Stimulated activated CD4-positive, alpha-beta T cell treated with anti-CD3 and anti-CD28 coated beads, Interleukin-1b, Interleukin-23, amount 100 ng/mL, for 24 hours (primary cell): ENCODE measurements around the gene EHBP1L1.
A peak's percentile ranks its signal among the peaks of the same experiment; 100 is the strongest.

Source experiments
- DNase-seq, 4 experiments: peaks; one replicate each; pipeline ENCODE4 v3.0.0-alpha.2; 2020; ENCODE audit warnings: low read depth in 4 of 4, low spot score in 1 of 4

Gene EHBP1L1

DNA sequence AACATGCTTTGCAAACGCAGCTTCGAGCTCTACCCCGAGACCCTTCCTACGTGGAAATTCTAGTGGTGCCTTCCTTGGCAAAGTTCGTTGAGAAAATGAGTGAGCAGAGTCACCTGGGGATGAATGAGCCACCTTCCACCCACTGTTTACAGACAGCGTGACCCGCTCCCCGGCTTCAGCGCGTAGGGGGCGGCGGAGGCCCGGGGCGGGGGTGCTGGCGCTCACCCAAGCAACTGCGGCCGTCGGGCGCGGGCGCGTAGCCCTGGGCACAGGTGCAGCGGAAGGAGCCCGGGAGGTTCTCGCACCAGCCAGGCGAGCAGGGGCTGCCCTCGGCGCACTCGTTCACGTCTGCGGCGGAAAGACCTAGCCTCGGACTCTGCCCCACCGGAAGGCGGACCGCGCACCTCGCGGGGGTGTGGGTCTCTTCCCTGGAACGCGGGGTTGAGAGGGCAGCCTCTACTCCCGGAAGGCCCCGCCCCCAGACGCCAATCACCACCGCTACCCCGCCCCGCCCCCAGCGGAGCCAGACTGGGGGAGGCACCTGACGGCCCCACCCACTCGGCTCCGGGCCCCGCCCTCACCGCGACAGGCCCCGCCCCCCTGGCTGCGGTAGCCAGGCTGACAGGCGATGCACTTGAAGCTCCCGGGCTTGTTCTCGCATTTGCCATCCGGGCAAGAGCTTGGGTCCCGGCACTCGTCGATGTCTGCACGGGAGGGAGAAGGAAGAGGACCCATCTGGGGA is 29.5 kb upstream of the EHBP1L1 start:
- peak; percentile 97 to 99 (median 98) for DNase-seq

DNA sequence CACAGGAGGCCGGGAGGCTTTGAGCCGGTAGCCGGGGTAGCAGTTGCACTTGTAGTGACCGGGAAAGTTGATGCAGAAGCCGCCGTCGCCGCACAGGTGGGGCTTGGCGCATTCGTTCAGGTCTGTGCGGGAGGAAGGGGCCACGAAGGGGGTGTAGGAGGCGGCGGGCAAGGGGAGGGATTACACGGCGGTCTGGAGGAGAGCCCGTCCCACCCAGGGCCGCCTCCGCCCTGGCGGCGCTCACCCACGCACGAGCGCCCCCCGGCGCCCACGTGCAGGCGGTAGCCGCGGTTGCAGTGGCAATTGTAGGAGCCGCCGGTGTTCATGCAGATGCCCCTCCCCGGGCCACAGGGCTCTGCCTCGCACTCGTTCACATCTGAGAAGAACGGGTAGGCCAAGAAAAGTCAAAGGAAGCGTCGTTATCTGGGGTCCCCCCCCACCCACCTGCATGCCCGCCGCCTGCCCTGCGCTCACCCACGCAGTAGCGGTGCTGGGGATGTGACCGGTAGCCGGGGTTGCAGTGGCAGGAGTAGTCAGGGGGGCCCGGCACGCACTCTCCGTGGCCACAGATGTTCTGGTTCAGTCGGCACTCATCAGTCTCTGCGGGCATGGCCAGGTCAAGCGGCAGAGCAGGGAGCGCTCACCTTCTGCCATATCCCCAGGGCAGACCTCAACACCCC is 28.3 kb upstream of the EHBP1L1 start:
- DNase-seq = no peak

- no peak for DNase-seq
These were observed 27.5 kb upstream of the EHBP1L1 start for GRCh38 chr11:65548395-65548794.

- no peak for DNase-seq
These were observed 26.8 kb upstream of the EHBP1L1 start for GRCh38 chr11:65549096-65549495.

DNA sequence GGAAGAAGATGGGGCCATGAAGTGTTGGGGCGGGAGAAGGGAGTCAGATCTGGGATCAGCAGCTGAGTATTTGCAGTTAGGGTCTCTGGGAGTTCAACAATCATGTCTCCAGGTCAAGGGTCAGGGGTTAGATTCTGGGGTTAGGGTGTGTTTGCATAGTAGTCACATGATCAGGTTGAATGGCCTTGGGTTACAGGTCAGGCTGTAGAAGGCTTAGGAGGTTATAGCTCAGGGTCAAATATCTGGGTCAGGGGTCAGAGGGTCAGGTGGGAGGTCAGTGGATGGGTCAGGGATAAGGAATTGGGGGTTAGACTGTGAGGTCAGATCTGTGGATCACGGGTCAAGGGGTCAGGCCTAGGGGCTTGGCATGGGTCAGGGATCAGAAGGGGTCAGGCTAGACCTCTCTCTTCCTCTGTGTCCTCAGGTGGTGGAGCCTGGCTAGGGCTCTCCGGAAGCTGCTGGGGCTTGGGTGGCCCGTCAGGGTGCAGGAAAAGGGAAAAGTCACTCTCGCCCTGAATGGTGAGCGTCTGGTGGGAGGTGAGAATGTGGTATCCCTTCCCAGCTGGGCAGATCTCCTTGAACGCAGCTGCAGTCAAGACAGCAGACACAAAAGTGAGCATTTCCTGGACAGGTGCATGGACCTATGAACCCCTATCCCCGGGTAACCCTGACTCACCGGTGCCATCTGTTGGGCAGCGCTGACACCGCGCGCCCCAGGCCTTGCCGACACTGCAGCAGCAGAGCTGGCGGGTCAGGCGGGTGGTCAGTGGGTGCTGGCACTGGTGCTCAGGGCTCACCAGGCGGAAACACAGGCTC is 24.1 kb upstream of the EHBP1L1 start:
- DNase-seq = no peak

DNA sequence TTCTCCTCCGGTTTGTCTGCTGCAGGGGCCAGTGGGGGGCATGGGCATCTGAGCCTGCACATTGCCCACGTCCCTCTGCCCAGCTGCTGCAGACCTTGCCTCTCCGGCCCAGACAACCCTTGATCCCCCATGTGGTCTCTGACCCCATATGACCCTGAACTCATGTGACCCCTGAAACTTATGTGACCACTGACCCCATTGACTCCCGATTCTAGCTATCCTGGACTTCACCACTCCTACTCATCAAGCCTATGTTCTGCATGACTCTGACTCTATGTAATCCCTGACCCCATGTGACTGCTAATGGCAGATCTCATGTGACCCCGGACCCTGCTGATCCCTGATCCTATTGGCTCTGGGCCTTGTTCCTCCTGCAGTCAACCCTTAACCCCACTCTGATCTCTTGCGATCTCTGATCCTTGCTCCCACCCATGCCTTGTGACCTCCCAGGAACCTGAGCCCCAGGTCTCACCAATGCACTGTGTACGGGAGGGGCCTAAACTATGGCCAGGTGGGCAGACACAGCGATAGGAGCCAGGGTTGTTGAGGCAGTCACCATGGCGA is 23.4 kb upstream of the EHBP1L1 start:
- no peak for DNase-seq

DNA sequence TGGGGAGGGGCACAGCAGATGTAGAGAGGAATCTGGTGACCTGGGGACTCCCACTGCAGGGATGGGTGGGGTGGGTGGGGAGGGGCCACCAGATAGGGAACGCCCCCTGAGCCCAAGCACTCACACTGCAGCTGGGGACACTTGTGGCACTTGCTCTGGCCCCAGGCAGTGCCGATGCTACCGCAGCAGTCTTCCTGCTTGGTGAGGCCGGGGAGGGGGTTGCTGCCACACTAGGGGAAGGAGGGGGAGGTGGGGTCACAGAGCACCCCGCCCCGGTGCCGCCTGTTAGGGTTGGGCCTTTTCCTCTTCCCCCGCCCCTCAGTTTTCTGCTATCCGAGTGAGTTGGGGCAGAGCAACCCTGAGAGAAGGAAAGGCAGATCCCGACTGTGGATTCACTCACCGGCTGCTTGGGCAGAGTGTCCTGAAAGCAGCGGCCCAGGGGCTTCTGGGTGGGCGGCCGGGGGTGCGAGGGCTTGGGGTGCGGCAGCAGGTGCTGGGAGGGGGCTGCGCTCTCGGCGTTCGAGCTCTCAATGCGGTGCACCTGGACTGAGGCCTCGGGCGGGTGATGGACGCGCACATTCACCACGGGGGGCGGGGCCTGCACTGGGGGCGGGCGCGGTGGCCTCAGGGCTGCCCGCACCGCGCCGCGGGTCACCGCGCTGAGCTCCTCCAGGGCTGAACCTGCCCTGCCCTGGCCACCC is 22.4 kb upstream of the EHBP1L1 start:
- DNase-seq = no peak

DNA sequence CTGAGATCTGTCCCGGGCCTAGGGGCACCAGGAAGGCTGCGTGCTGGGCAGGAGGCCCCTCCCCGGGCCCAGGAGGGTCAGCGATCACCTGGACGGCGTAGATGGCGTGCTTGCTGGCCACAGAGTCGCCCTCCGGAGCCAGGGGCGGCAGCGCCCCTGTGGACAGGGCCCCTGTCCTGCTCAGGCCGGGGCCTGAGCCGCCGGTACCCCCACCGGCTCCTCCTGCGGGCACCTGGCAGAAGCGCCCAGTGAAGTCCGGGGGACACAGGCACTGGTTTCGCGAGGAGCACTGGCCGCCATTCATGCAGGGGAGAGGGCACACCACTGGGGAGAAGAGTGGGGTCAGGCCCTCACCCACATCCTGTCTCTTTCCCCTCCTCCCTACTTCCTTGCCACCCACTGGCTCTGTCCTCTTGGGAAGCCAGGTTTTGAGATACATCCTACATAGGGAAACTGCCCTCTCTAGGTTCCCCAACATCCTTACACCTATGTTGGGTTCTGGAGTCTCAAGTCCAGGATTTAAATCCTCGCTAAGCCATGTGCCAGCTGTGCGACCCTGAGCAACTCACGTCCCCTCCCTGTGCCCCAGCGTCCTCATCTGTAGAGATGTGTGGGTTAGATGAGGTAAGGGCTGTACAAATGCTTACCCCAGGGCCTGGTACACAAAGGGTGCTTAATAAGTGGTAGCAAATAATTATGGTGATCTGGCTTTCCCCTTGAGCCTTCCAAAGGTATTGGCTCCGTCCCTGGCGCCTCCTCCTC is 21.6 kb upstream of the EHBP1L1 start:
- no peak for DNase-seq

- DNase-seq = no peak
These were observed 20.9 kb upstream of the EHBP1L1 start for GRCh38 chr11:65554842-65555430.

GRCh38 chr11:65555693-65556231 is 20.1 kb upstream of the EHBP1L1 start:
- no peak for DNase-seq

DNA sequence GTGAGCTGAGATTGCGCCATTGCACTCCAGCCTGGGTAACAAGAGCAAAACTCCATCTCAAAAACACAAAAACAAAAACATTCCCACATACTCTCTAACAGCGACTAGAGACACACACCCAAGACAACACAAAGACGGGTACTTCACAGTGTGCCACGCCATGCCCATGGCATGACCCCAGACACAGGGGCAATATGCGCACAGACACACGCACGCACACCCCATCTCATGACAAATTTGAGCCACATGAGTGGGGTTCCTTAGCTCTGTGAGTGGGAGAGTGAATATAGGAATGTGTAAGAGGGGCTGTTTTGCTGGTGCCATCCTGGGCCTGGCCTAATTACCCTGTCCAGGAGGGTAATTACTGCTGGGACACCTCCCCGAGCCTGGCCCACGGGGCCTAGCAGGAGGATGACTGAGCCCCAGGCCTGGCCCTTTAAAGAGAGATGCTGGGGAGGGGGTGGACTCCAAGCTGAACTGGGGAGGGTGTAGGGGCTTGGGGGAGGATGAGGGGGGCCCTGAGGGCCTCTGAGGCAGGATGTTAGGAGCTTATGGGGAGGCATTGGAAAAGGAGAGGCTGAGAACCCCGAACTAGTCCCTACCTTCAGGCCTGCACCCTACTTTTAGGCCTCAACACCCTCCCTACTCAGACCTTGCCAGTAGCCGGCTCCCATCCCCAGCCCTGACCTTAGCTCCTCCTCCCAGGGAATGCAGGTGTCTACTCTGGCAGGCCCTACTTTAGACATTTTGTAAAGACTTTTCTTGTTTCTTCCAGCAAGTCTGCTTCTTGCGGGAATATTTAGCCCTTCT is 19.2 kb upstream of the EHBP1L1 start:
- DNase-seq = no peak

DNA sequence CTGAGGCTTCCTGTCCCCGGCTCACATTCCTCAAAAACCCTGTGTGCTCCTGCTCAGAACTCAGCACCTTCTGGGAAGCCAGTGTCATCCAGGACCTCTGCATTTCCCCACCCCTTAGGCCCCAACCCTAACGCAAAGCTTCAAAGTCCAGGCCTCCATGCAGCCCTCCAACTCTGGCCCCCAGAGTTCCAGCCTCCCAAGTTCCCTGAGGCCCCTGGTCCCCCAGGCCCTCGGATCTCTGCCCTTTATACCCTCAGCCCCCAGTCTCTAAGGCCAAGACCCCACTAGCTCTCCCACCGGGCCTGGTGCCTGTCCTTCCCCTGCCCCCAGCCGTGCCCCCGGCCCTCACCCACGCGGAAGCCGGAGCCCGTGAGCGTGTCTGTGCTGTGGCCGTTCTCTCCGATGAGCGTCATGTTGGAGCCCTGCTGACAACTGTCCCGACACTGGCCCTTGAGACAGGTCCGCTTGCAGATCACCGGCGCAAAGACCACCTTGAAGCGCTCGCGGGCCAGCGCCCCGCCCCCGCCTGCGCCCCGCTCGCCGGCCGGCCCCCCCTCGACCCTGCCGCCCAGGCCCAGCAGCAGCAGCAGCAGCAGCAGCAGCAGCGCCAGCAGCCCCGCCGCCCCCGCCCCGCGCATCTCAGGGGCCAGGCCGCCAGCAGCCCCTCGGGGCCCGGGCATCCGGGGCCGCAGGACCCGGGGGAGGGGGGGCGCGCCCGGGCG is 18.4 kb upstream of the EHBP1L1 start:
- DNase-seq = no peak

DNA sequence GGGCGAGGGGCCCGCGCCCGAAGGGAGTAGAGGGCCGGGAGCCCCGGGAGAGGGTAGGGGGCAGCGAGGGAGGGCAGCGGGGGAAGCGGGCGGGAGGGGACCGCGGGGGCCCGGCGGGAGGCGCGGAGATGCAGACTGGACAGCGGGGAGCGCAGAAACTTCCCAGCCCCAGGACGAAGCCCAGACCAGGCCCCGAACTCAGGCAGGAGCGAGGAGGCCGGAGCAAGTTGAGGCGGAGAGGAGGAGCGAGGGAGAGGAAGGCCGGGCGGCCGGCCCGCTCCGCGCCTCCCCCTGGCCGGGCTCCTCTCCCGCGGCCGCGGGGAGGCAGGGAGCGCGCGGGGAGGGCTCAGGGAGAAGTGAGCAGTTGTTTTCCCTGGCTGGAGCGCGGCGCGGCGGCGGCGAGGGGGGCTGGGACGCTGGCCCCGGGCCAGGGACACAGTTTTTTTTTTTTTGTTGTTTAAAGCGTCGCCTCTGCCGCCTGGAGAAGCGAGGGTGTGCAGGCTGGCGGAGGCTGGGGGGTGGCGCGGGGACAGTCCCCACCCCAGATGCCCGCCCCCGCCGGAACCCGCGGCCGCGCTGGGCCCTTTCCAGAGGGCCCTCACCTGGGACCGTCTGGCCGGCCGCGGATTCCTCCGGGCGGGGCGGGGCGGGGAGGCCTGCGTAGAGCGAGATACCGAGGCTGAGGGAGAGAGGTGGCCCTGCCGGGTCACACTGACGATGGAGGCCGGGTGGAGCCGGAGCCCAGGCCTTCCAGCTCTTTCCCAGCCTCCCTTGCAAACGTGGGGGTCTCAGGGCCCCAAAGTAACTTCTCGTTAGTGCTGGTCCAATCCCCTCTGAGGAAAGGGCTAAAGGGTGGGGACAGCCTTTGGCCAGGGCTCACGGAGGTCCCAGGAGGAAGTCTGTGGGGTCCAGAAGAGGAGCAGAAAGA is 17.6 kb upstream of the EHBP1L1 start, which contains the start of gene LTBP3:
Gene LTBP3 (minus strand): TSS at position 358 of the 928 bp plus-strand sequence. CDS start 400 bp downstream, outside the sequence.
- no peak for DNase-seq

GRCh38 chr11:65558930-65559509 is 16.8 kb upstream of the EHBP1L1 start:
- no peak for DNase-seq

DNA sequence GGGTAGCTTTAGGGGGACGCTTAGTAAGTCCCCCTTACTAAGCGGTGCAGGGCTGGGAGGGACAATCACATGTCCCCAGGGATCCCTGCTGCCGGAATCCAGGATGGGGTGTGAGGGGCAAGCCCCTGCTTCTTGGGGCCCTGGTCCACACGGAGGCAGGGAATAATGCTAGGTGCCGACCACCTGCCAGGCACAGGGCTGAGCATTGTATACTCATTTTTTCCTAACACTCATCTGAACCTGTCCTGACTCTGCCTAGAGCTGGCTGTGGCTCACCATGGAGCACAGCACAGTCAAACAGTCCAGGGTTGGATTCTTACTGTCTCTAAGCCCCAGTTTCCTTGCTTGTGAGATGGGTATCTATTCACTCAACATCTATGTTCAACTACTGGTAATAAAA is 16.3 kb upstream of the EHBP1L1 start:
- DNase-seq = no peak

- no peak for DNase-seq
These were observed 15.8 kb upstream of the EHBP1L1 start for GRCh38 chr11:65559951-65560537.
